Endothelial cell of umbilical vein (primary cell): ENCODE measurements around the gene PCNX4. TPM values are rescaled to one million over a fixed set of nuclear protein-coding genes. Genes with fewer than 3 reads are reported as not detected.

Experiments used
- BruUV-seq: library from RNA; stranded (reverse); fragments of 400-500 nt; replicated peaks from 2 replicates; lab custom pipeline; 2021; lab: Mats Ljungman, UMichigan
- CTCF ChIA-PET: fragments of 300-600, 350-600 bp; sonication (Branson Sonifier 250); formaldehyde crosslinking; loops from one replicate; lab custom pipeline; 2021; ENCODE audit warnings: antibody characterized with exemption, inconsistent platforms; lab: Charles Lee
- POLR2A ChIA-PET: fragments of 300-600, 350-600 bp; sonication (Branson Sonifier 250); formaldehyde crosslinking; loops from one replicate; lab custom pipeline; 2021; ENCODE audit warnings: antibody characterized with exemption, inconsistent platforms; lab: Charles Lee
- DNase-seq: peaks from one replicate; pipeline ENCODE4 v3.0.0-alpha.2; 2011; ENCODE audit warnings: low read depth, low spot score
- FAIRE-seq: peaks from 2 replicates; lab custom pipeline; 2011; peaks lifted over from hg19 to GRCh38; lab: Jason Lieb, UNC
- H2AFZ ChIP-seq: 2 replicates; pipeline ENCODE4 v1.6.0; 2012; ENCODE audit warnings: low read depth, low read length, control low read depth, inconsistent platforms
- H3K27ac ChIP-seq: 2 replicates; pipeline ENCODE4 v1.5.1; 2011; ENCODE audit warnings: low read depth, mild to moderate bottlenecking, control low read depth, low read length, moderate library complexity; ENCODE audit not compliant: insufficient read depth
- H3K27me3 ChIP-seq, 2 experiments: 2 replicates each; pipeline versions ENCODE4 v1.6.0 to v1.6.1; 2011; ENCODE audit warnings: low read length in 2 of 2, mixed read lengths in 1 of 2; ENCODE audit not compliant: control insufficient read depth in 2 of 2, insufficient read depth in 2 of 2
- H3K36me3 ChIP-seq, 2 experiments: 2 replicates in 1 of 2; 3 replicates in 1 of 2; pipeline ENCODE4 v1.5.1; 2011; ENCODE audit warnings: low read length in 2 of 2, mild to moderate bottlenecking in 1 of 2, moderate library complexity in 1 of 2; ENCODE audit not compliant: control insufficient read depth in 2 of 2, insufficient read depth in 2 of 2; ENCODE audit errors: extremely low read depth in 1 of 2
- H3K4me1 ChIP-seq: 3 replicates; pipeline ENCODE4 v1.5.1; 2011; ENCODE audit warnings: mild to moderate bottlenecking, low read length; ENCODE audit not compliant: control insufficient read depth, insufficient read depth; ENCODE audit errors: extremely low read depth
- H3K4me2 ChIP-seq: 2 replicates; pipeline ENCODE4 v1.6.1; 2011; ENCODE audit warnings: low read length, control low read depth, mixed read lengths; ENCODE audit not compliant: insufficient read depth
- H3K4me3 ChIP-seq, 3 experiments: fragments of 200-600 bp in 1 of 3; sonication (generic), shearing (Covaris generic) in 1 of 3; replicated peaks in 1 of 3; 2 replicates each; pipeline ENCODE4 v1.5.1; 2011 to 2016; ENCODE audit warnings: control low read depth in 3 of 3, low read length in 3 of 3, mild to moderate bottlenecking in 2 of 3, inconsistent platforms in 1 of 3, low read depth in 1 of 3, moderate library complexity in 1 of 3; ENCODE audit not compliant: insufficient read depth in 1 of 3
- H3K79me2 ChIP-seq: 2 replicates; pipeline ENCODE4 v1.6.0; 2012; ENCODE audit warnings: low read length, inconsistent platforms; ENCODE audit not compliant: control insufficient read depth, insufficient read depth
- H3K9ac ChIP-seq: replicated peaks from 2 replicates; pipeline ENCODE3; 2011; ENCODE audit warnings: low read length, control low read depth; ENCODE audit not compliant: insufficient read depth; ENCODE audit errors: extremely low read depth
- H3K9me1 ChIP-seq: replicated peaks from 3 replicates; pipeline ENCODE4 v1.6.0; 2011; ENCODE audit warnings: mild to moderate bottlenecking, low read length; ENCODE audit not compliant: control insufficient read depth, insufficient read depth; ENCODE audit errors: extremely low read depth
- H3K9me3 ChIP-seq: replicated peaks from 2 replicates; pipeline ENCODE4 v1.5.1; 2012; ENCODE audit warnings: low read length, inconsistent platforms; ENCODE audit not compliant: control insufficient read depth, insufficient read depth
- H4K20me1 ChIP-seq: replicated peaks from 2 replicates; pipeline ENCODE3; 2011; ENCODE audit warnings: mild to moderate bottlenecking, low read length; ENCODE audit not compliant: control insufficient read depth, insufficient read depth; ENCODE audit errors: extremely low read depth
- EZH2 ChIP-seq: IDR thresholded peaks from 2 replicates; pipeline ENCODE4 v1.6.1; 2012; ENCODE audit warnings: borderline replicate concordance, low read depth, mild to moderate bottlenecking, moderate library complexity, low read length, inconsistent platforms; ENCODE audit not compliant: severe bottlenecking
- FOS ChIP-seq: IDR thresholded peaks from 2 replicates; pipeline ENCODE4 v1.6.1; 2011; ENCODE audit warnings: mild to moderate bottlenecking, low read length, moderate library complexity, borderline replicate concordance; ENCODE audit not compliant: insufficient read depth
- GATA2 ChIP-seq: IDR thresholded peaks from 2 replicates; pipeline ENCODE4 v1.7.0; 2011; ENCODE audit warnings: low read depth, mild to moderate bottlenecking, moderate library complexity, mixed read lengths, low read length; ENCODE audit not compliant: insufficient read length, insufficient read depth
- JUN ChIP-seq: IDR thresholded peaks from 2 replicates; pipeline ENCODE4 v1.6.1; 2011; ENCODE audit warnings: borderline replicate concordance, low read depth; ENCODE audit not compliant: insufficient read length, insufficient read depth
- MYC ChIP-seq: IDR thresholded peaks from one replicate; pipeline ENCODE4 v1.6.1; 2011; ENCODE audit warnings: mild to moderate bottlenecking, low read depth, low read length
- POLR2A ChIP-seq: IDR thresholded peaks from 2 replicates; pipeline ENCODE4 v1.6.1; 2012; ENCODE audit warnings: low read depth, mild to moderate bottlenecking, control low read depth, low read length
- POLR2AphosphoS5 ChIP-seq: IDR thresholded peaks from 2 replicates; pipeline ENCODE4 v1.6.1; 2012; ENCODE audit warnings: low read depth, mild to moderate bottlenecking, control low read depth, low read length, moderate library complexity; ENCODE audit not compliant: insufficient read depth
- dilution Hi-C: fragments of 300-500 bp; cut with MboI; formaldehyde crosslinking; loops from one replicate; pipeline ENCODE4 v1.15.0; 2019; ENCODE audit warnings: low sequenced_read_pairs; ENCODE audit not compliant: extremely low pct_ligation_motif_present
- intact Hi-C: fragments of 100-400 bp; cut with micrococcal nuclease; formaldehyde crosslinking; loops from one replicate; pipeline ENCODE4 v1.10.0; 2022
- polyA plus RNA-seq, 4 experiments: library from polyadenylated mRNA; depleted of rRNA in 3 of 4; stranded (reverse) in 3 of 4; unstranded in 1 of 4; fragments of >200 nt; gene quantifications; 2 replicates each; pipeline versions ENCODE4 v1.2.1 to v1.2.3, GENCODE V29; 2011 to 2012; ENCODE audit warnings: missing spikeins in 1 of 4
- total RNA-seq: library from RNA; stranded (reverse); gene quantifications from 2 replicates; pipeline ENCODE4 v1.2.3, GENCODE V29; 2021
- TF ChIP-seq, protein P1 (sequence below), 2 donors: IDR thresholded peaks; 1 replicate in 1 of 2; 2 replicates in 1 of 2; pipeline ENCODE4 v1.5.1; 2011; ENCODE audit warnings: low read length in 2 of 2, mild to moderate bottlenecking in 2 of 2, moderate library complexity in 2 of 2, control low read depth in 1 of 2, inconsistent platforms in 1 of 2, low read depth in 1 of 2; ENCODE audit not compliant: insufficient read depth in 1 of 2; ENCODE audit errors: extremely low read depth in 1 of 2
- TF ChIP-seq, protein P2 (sequence below): IDR thresholded peaks from 2 replicates; pipeline ENCODE4 v1.6.1; 2011; ENCODE audit not compliant: insufficient read depth, insufficient read length

The PCNX4 gene
- total and polyA plus RNA-seq, 2 donors (not counting 3 experiments of a cell fraction or from before 2014, with no cell fraction given) = 35.5 to 51.6 TPM

DNA sequence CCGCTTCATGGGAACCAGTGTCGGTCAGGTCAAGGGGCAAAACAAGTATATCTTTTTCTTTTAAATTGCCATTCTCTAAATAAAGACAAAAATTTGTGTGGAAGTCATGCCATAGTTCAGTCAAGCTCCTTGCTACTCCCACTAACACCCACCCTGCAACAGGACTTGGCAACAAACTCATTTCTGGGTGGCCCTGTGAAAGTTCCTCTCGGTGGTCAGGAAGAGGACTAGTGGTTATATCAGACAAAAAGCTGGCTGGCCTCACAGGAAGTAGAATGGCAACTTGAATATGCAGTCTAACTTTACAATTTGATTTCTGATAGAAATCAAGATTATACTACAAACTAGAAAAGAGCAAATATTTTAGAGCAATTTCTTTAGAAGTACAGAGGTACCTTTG, 62.3 kb downstream of the PCNX4 start:
- no TSS peak for BruUV-seq

More for the DNA sequence above, 62.3 kb downstream of the PCNX4 start:
- DNase-seq (no peak), FAIRE-seq (no peak)
- TF ChIP-seq JUN = no peak
- no peak for TF ChIP-seq MYC
- no peak for TF ChIP-seq GATA2
- TF ChIP-seq, protein P1, sequence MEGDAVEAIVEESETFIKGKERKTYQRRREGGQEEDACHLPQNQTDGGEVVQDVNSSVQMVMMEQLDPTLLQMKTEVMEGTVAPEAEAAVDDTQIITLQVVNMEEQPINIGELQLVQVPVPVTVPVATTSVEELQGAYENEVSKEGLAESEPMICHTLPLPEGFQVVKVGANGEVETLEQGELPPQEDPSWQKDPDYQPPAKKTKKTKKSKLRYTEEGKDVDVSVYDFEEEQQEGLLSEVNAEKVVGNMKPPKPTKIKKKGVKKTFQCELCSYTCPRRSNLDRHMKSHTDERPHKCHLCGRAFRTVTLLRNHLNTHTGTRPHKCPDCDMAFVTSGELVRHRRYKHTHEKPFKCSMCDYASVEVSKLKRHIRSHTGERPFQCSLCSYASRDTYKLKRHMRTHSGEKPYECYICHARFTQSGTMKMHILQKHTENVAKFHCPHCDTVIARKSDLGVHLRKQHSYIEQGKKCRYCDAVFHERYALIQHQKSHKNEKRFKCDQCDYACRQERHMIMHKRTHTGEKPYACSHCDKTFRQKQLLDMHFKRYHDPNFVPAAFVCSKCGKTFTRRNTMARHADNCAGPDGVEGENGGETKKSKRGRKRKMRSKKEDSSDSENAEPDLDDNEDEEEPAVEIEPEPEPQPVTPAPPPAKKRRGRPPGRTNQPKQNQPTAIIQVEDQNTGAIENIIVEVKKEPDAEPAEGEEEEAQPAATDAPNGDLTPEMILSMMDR (IDR thresholded peaks at IDR 0.05; ENCODE audit: extremely low read depth in 1 of 2, insufficient read depth in 1 of 2, low read depth in 1 of 2, low read length in 2 of 2) = no peak
- TF ChIP-seq, protein P2, sequence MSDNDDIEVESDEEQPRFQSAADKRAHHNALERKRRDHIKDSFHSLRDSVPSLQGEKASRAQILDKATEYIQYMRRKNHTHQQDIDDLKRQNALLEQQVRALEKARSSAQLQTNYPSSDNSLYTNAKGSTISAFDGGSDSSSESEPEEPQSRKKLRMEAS = no peak
- no peak for TF ChIP-seq FOS
- no peak for TF ChIP-seq EZH2
- TF ChIP-seq POLR2AphosphoS5 = no peak
- no peak for TF ChIP-seq POLR2A
- intact Hi-C loops = loop anchor here (5.0 kb wide), 1 partner anchor 62 kb away; the partner anchor contains the start of gene PCNX4
- Histone ChIP-seq H3K9me1 (no peaks in the 10 kb centered on the region), H3K27me3 (no peaks in the 10 kb centered on the region), H3K27ac (no peak overlapping the region), H3K36me3 (peaks cover 0 to 6% of the 10 kb centered on the region in 2 experiments), H3K4me2 (no peak overlapping the region), H3K9ac (no peak overlapping the region), H3K4me3 (no peak overlapping the region), H3K79me2 (peaks cover 1% of the 10 kb centered on the region), H4K20me1 (no peaks in the 10 kb centered on the region), H3K4me1 (peaks cover 18% of the 10 kb centered on the region), H2AFZ (no peak overlapping the region), H3K9me3 (no peaks in the 10 kb centered on the region)
- dilution Hi-C loops = no loop called here
- CTCF ChIA-PET = interaction anchor here (0.9 to 1.5 kb wide), 3 partner anchors 11 to 30 kb away, joined by 4 read pairs; partner anchors contain the start of gene DHRS7
- POLR2A ChIA-PET = no interaction called here
